Gastrocnemius medialis (tissue), 4 donors: ENCODE measurements around the gene RHAG.

ENCODE experiments used
- POLR2A ChIP-seq, 2 donors: fragments of 450-650 bp; IDR thresholded peaks; one replicate each; pipeline ENCODE4 v1.6.1; 2017; ENCODE audit warnings: antibody characterized with exemption in 2 of 2, mild to moderate bottlenecking in 2 of 2, moderate library complexity in 2 of 2
- TF ChIP-seq, protein P1 (sequence below), 5 experiments: fragments of 450-650 bp in 3 of 5; fragments of 200-600 bp in 2 of 5; sonication (generic) in 2 of 5; IDR thresholded peaks in 4 of 5; conservative IDR thresholded peaks in 1 of 5; 1 replicate in 4 of 5; 2 replicates in 1 of 5; pipeline ENCODE4 v1.5.1; 2016 to 2019; ENCODE audit warnings: antibody characterized with exemption in 5 of 5, mild to moderate bottlenecking in 3 of 5, moderate library complexity in 3 of 5

DNA sequence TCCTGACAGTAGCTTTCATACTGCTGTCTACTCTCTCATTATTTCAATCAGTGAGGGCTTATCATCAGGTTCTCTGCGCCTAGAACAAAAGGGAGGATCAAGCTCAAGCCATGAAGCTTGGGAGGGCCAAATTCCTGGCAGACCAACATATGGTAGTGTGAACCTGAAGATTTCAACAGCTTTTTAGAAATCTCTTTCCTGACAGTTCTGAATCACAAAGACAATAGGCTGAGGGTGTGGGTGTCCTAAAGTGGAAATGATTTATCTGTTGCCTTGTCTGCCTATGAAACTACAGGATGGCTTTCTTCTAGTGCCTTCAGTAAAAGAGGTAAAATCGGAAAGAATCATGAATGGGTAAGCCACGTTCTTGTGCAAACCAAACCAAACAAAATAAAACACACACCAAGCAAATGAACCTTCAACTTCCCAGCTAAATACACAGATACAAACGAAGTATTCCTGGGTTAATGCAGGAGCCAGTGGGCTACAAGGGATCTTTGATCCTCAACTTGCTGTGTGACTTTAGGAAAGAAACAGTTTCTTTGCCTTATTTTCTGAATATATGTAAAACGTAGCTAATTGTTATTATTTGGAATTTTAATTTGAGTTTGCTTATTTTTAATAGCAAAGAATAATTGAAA is 2.7 kb upstream of the RHAG start:
- TF ChIP-seq, protein P1, sequence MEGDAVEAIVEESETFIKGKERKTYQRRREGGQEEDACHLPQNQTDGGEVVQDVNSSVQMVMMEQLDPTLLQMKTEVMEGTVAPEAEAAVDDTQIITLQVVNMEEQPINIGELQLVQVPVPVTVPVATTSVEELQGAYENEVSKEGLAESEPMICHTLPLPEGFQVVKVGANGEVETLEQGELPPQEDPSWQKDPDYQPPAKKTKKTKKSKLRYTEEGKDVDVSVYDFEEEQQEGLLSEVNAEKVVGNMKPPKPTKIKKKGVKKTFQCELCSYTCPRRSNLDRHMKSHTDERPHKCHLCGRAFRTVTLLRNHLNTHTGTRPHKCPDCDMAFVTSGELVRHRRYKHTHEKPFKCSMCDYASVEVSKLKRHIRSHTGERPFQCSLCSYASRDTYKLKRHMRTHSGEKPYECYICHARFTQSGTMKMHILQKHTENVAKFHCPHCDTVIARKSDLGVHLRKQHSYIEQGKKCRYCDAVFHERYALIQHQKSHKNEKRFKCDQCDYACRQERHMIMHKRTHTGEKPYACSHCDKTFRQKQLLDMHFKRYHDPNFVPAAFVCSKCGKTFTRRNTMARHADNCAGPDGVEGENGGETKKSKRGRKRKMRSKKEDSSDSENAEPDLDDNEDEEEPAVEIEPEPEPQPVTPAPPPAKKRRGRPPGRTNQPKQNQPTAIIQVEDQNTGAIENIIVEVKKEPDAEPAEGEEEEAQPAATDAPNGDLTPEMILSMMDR (IDR thresholded peaks at IDR 0.05 in 4 of 5, conservative IDR thresholded peaks at IDR 0.05 in 1 of 5) = no peak
- no peak for TF ChIP-seq POLR2A (IDR thresholded peaks at IDR 0.05)
